AG04449 (cell line): Measurements from ENCODE around the gene C18orf32.
"Not testable (repeated sequence)": the region's sequence is repeated elsewhere in the genome, so short reads cannot be mapped to it uniquely, and the experiment has no call there.

Experiments
- CTCF ChIA-PET: fragments of 350-600 bp; formaldehyde crosslinking; extraction: SDS; loops from one replicate; lab custom pipeline; 2021; ENCODE audit warnings: antibody characterized with exemption; lab: Yijun Ruan, JAX
- POLR2A ChIA-PET: fragments of 400-600, 350-600 bp; formaldehyde crosslinking; extraction: SDS; loops from one replicate; lab custom pipeline; 2020; ENCODE audit warnings: antibody characterized with exemption, inconsistent platforms; lab: Yijun Ruan, JAX
- DNase-seq: peaks from one replicate; pipeline ENCODE4 v3.0.0-alpha.2; 2010; ENCODE audit warnings: low read depth, low spot score
- H3K4me3 ChIP-seq: 2 replicates; pipeline ENCODE4 v1.5.1; 2011; ENCODE audit warnings: low read depth, mild to moderate bottlenecking, control low read depth, low read length
- TF ChIP-seq, protein P1 (sequence below): IDR thresholded peaks from one replicate; pipeline ENCODE4 v1.5.1; 2011; ENCODE audit warnings: mild to moderate bottlenecking, moderate library complexity, low read length, control low read depth, inconsistent platforms; ENCODE audit not compliant: insufficient read depth; ENCODE audit errors: missing control alignments

Gene C18orf32

DNA sequence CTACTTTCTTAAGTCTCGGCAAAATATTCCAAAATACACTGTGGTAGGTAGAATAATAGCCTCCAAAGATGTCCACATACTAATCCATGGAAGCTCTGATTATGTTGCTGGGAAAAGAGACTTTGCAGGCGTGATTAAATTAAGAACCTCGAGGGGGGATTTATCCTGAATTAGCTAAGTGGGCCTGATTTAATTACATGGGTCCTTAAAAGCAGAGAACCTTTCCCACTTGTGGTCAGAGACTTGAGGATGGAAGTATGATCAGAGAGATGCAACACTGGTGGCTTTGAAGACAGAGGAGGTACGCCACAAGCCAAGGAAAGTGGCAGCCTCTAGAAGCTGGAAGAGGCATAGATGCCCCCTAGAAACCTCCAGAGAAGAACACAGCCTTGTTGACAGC, 29.4 kb downstream of the C18orf32 start:
- ChIA-PET POLR2A (no interaction called here), CTCF (interaction anchor here (2.7 kb wide), 1 partner anchor 11 kb away, joined by 9 read pairs; no protein-coding TSS in a partner anchor)
- TF ChIP-seq, protein P1, sequence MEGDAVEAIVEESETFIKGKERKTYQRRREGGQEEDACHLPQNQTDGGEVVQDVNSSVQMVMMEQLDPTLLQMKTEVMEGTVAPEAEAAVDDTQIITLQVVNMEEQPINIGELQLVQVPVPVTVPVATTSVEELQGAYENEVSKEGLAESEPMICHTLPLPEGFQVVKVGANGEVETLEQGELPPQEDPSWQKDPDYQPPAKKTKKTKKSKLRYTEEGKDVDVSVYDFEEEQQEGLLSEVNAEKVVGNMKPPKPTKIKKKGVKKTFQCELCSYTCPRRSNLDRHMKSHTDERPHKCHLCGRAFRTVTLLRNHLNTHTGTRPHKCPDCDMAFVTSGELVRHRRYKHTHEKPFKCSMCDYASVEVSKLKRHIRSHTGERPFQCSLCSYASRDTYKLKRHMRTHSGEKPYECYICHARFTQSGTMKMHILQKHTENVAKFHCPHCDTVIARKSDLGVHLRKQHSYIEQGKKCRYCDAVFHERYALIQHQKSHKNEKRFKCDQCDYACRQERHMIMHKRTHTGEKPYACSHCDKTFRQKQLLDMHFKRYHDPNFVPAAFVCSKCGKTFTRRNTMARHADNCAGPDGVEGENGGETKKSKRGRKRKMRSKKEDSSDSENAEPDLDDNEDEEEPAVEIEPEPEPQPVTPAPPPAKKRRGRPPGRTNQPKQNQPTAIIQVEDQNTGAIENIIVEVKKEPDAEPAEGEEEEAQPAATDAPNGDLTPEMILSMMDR: no peak
- DNase-seq: no peak
- H3K4me3 ChIP-seq: no peak overlapping the region

DNA sequence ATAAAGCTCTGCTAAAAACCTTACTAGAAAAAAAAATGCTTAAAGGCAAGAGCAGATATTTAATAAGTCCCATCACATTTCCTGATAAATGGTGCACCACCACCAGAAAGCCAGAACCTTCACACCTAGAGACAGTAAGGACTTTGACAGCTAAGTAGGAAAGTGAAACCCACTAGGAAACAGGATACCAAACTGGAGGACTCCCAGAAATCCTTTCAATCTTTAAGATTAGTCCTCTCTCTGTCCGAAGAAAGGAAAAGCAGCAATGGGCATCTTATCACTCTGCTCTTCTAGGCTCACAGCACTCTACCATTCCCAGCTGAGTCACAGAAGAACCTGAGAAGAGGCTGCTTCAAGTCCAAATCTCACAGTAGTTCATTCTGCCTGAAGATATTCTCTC, 30.2 kb downstream of the C18orf32 start:
- CTCF ChIA-PET: interaction anchor here (2.7 kb wide), 1 partner anchor 10 kb away, joined by 9 read pairs; no protein-coding TSS in a partner anchor
- DNase-seq: no peak
- TF ChIP-seq, protein P1: no peak
- POLR2A ChIA-PET: no interaction called here
- no peak overlapping the region for H3K4me3 ChIP-seq

DNA sequence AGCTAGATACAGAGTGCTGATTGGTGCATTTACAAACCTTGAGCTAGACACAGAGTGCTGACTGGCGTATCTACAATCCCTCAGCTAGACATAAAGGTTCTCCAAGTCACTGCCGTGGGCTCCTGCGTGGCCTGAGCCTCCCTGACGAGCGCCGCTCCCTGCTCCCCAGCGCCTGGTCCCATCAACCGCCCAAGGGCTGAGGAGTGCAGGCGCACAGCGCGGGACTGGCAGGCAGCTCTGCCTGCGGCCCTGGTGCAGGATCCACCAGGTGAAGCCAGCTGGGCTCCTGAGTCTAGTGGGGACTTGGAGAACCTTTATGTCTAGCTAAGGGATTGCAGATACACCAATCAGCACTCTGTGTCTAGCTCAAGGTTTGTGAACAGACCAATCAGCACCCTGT, 34.5 kb downstream of the C18orf32 start:
- H3K4me3 ChIP-seq, POLR2A ChIA-PET, DNase-seq: not testable (repeated sequence)
- CTCF ChIA-PET: interaction anchor here (1.2 kb wide), 1 partner anchor 9 kb away, joined by 4 read pairs; the partner anchor contains the start of gene DYM

DNA sequence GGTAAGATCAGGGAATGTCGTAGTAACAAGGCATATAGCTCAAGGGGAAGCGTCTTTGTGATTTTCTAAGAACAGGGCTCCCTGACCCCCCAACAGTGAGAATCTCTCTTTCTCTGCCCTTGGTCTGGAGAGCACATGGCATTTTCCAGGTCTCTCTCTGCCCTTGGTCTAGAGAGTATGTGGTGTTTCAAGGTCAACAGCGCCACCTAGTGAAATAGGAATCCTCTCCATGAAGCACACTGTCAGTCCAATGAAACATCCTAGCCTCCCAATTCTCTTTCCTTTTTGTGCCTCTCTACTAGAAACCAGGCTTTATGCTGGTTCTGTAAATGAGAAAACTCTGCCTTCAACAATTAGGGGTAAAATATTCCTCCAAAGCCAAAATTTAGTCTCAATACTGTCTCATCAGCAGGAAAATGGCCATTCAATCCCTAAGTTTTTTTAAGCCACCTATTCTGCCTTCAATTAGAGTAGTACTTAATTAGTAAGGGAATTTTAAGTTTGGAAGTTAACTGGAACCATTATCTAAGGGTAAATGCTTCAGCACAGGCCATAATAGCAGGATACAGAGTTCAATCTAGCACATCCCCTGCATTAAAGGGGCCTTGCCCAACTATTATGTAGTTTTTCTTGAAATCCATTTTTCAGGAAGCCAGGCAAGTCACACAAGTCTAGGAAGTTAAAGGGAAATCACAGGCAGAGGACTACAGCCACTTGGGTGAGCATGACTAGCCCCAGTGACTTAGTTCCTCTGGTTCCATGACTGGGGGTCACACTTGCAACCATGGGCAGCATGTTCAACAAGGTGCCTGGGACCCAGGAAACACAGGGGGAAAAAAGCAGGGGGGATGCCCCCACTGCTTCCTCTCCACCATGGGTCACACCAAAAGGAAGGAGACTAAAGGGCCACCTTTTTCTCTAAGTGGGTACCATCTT, 39.0 kb downstream of the C18orf32 start:
- ChIA-PET POLR2A (no interaction called here), CTCF (interaction anchor here (0.8 to 3.3 kb wide), 12 partner anchors 9 to 827 kb away, joined by 3 to 21 read pairs (median 4); no protein-coding TSS in a partner anchor)
- DNase-seq: no peak
- TF ChIP-seq, protein P1: peak; percentile 54
- H3K4me3 ChIP-seq: no peak overlapping the region

DNA sequence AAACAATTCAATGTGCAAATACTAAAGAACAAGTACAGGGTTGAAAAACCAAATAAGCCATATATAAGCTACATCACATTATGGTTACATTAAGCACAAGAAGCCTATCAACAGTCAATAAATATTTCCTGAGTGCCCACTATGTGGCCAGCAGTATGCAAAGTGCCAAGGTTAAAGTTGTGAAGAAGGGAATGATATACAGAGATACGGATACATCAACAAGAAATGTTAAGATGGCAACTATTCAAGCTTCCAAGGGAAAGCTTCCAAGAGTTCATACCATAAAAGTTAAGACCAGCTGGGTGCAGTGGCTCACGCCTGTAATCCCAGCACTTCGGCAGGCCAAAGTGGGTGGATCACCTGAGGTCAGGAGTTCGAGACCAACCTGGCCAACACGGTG, 40.6 kb downstream of the C18orf32 start:
- no peak for DNase-seq
- TF ChIP-seq, protein P1: no peak
- ChIA-PET CTCF (interaction anchor here (1.1 to 3.3 kb wide), 5 partner anchors 10 to 772 kb away, joined by 3 to 21 read pairs (median 8); no protein-coding TSS in a partner anchor), POLR2A (no interaction called here)
- no peak overlapping the region for H3K4me3 ChIP-seq

DNA sequence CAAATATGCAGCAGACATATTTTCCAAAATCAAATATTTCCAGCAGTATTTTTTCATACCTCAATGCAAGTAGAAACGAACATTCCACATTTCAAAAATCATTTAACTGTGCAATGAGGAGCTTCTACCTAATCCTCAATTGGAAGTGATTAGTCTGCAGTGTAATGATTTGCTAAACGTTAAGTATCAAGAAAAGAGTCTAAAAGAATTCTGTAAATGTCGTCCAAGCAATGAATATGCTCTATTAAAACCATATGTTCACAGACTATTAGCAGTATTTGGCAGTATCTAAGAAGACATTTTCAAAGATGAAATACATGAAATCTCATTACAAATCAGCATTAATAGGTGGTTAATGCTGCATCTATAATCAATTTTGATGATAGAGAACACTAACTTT, 42.5 kb downstream of the C18orf32 start:
- ChIA-PET POLR2A (no interaction called here), CTCF (interaction anchor here (0.9 to 1.2 kb wide), 2 partner anchors 20 to 42 kb away, joined by 3 read pairs; partner anchors contain the start of gene C18orf32)
- no peak overlapping the region for H3K4me3 ChIP-seq
- TF ChIP-seq, protein P1: no peak
- no peak for DNase-seq
